ENCODE results near the gene SOX6. TPM values are rescaled to one million over a fixed set of nuclear protein-coding genes. Genes with fewer than 3 reads are reported as not detected.

Gene SOX6
- total RNA-seq, 1 experiment from 2014 or later, result 0.21 TPM

DNA sequence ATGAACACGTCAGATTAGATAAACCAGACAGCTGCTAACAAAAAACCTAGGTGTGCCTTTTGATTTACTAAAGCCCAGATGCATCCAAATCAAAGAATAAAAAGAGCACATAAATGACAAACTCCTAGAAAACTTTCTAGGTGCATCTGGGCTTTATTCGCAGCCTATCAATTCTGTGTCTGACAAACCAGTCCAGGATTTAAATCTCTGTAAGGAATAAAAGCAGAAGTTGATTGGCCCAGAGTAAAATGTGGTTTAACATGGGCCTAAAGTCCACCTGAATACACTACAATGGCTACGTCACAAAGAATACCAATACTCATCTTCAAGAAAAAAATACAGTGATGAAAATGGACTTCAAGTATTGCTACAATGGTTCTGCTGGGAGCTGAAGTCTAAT, 66.8 kb downstream of the SOX6 start:
- in situ Hi-C loops (cut with HindIII; ENCODE audit: low pct_unique_long_range_greater_than_20kb, low sequenced_read_pairs) (no loop called here), intact Hi-C loops (cut with micrococcal nuclease; ENCODE audit: unreplicated experiment) (no loop called here)
- no peak for DNase-seq (ENCODE audit: low read depth, low spot score)
- ChIA-PET POLR2A (no interaction called here), CTCF (no interaction called here)
- H3K27me3 ChIP-seq (ENCODE audit: control insufficient read depth, insufficient read depth, low read length), result no peaks in the 10 kb centered on the region
- no peaks in the 10 kb centered on the region for H3K36me3 ChIP-seq (ENCODE audit: control insufficient read depth, insufficient read depth, low read length)
- H3K9me3 ChIP-seq (ENCODE audit: control insufficient read depth, insufficient read depth, low read depth, low read length), result no peaks in the 10 kb centered on the region
- H3K27ac ChIP-seq (ENCODE audit: low read length), result no peak overlapping the region
- BruUV-seq (replicated peaks), result no TSS peak
- no peak for TF ChIP-seq SIN3A (IDR thresholded peaks at IDR 0.05; ENCODE audit: borderline replicate concordance, insufficient read depth, low read depth, low read length)
- TF ChIP-seq, protein P1, sequence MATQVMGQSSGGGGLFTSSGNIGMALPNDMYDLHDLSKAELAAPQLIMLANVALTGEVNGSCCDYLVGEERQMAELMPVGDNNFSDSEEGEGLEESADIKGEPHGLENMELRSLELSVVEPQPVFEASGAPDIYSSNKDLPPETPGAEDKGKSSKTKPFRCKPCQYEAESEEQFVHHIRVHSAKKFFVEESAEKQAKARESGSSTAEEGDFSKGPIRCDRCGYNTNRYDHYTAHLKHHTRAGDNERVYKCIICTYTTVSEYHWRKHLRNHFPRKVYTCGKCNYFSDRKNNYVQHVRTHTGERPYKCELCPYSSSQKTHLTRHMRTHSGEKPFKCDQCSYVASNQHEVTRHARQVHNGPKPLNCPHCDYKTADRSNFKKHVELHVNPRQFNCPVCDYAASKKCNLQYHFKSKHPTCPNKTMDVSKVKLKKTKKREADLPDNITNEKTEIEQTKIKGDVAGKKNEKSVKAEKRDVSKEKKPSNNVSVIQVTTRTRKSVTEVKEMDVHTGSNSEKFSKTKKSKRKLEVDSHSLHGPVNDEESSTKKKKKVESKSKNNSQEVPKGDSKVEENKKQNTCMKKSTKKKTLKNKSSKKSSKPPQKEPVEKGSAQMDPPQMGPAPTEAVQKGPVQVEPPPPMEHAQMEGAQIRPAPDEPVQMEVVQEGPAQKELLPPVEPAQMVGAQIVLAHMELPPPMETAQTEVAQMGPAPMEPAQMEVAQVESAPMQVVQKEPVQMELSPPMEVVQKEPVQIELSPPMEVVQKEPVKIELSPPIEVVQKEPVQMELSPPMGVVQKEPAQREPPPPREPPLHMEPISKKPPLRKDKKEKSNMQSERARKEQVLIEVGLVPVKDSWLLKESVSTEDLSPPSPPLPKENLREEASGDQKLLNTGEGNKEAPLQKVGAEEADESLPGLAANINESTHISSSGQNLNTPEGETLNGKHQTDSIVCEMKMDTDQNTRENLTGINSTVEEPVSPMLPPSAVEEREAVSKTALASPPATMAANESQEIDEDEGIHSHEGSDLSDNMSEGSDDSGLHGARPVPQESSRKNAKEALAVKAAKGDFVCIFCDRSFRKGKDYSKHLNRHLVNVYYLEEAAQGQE (IDR thresholded peaks at IDR 0.05; ENCODE audit: insufficient read depth in 1 of 2, low read depth in 2 of 2, low read length in 1 of 2), result no peak
- no peak for TF ChIP-seq POLR2AphosphoS5 (IDR thresholded peaks at IDR 0.05; ENCODE audit: low read depth, low read length)
- no peak for TF ChIP-seq TCF7L2 (IDR thresholded peaks at IDR 0.05; ENCODE audit: low read depth, low read length)
- TF ChIP-seq, protein P2, sequence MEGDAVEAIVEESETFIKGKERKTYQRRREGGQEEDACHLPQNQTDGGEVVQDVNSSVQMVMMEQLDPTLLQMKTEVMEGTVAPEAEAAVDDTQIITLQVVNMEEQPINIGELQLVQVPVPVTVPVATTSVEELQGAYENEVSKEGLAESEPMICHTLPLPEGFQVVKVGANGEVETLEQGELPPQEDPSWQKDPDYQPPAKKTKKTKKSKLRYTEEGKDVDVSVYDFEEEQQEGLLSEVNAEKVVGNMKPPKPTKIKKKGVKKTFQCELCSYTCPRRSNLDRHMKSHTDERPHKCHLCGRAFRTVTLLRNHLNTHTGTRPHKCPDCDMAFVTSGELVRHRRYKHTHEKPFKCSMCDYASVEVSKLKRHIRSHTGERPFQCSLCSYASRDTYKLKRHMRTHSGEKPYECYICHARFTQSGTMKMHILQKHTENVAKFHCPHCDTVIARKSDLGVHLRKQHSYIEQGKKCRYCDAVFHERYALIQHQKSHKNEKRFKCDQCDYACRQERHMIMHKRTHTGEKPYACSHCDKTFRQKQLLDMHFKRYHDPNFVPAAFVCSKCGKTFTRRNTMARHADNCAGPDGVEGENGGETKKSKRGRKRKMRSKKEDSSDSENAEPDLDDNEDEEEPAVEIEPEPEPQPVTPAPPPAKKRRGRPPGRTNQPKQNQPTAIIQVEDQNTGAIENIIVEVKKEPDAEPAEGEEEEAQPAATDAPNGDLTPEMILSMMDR (IDR thresholded peaks at IDR 0.05), result no peak
- H3K4me3 ChIP-seq (ENCODE audit: low read depth in 2 of 2, low read length in 2 of 2), result no peak overlapping the region
- no peaks in the 10 kb centered on the region for H3K4me1 ChIP-seq (ENCODE audit: control insufficient read depth, insufficient read depth, low read length)
- ATAC-seq, result no peak

DNA sequence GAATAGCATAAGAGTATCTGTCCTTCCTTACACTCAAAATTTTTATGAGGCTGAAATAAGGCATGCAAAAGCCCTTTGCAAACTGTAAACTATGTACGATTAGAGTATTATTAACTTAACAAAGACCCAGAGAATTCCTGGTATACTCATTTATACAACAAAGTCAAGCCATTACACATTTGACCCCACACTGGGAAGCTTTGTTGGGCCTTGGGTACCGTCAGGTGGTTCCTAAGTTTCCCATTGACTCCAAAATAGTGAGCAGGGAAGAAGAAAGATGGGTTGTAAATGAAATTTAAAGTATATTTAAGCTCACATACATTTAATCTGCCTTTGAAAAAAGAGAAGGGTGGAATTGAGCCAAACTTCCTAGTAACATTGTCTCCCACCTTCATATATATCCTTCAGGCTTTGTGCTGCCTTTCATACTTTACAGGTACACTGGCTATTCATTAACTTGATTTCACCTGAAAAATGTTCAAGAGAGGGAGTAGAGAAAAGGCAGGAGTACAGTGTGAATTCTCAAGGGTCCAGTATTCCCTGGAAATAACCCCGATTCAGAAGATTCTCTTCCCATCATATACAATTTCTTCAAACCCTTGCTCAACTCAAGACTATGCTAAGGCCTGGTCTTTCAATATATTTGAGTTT, 68.6 kb downstream of the SOX6 start:
- Histone ChIP-seq H3K27me3 (ENCODE audit: control insufficient read depth, insufficient read depth, low read length) (no peaks in the 10 kb centered on the region), H3K9me3 (ENCODE audit: control insufficient read depth, insufficient read depth, low read depth, low read length) (no peaks in the 10 kb centered on the region), H3K27ac (ENCODE audit: low read length) (no peak overlapping the region), H3K4me1 (ENCODE audit: control insufficient read depth, insufficient read depth, low read length) (no peaks in the 10 kb centered on the region), H3K36me3 (ENCODE audit: control insufficient read depth, insufficient read depth, low read length) (no peaks in the 10 kb centered on the region), H3K4me3 (ENCODE audit: low read depth in 2 of 2, low read length in 2 of 2) (no peak overlapping the region)
- TF ChIP-seq TCF7L2 (IDR thresholded peaks at IDR 0.05; ENCODE audit: low read depth, low read length) (no peak), POLR2AphosphoS5 (IDR thresholded peaks at IDR 0.05; ENCODE audit: low read depth, low read length) (no peak), SIN3A (IDR thresholded peaks at IDR 0.05; ENCODE audit: borderline replicate concordance, insufficient read depth, low read depth, low read length) (no peak)
- TF ChIP-seq, protein P2 (IDR thresholded peaks at IDR 0.05), result no peak
- TF ChIP-seq, protein P1 (IDR thresholded peaks at IDR 0.05; ENCODE audit: insufficient read depth in 1 of 2, low read depth in 2 of 2, low read length in 1 of 2), result no peak
- no TSS peak for BruUV-seq (replicated peaks)
- intact Hi-C loops (cut with micrococcal nuclease; ENCODE audit: unreplicated experiment) (no loop called here), in situ Hi-C loops (cut with HindIII; ENCODE audit: low pct_unique_long_range_greater_than_20kb, low sequenced_read_pairs) (no loop called here)
- ChIA-PET CTCF (no interaction called here), POLR2A (interaction anchor here (0.6 kb wide), 1 partner anchor 51 kb away, joined by 4 read pairs; no protein-coding TSS in a partner anchor)
- no peak for DNase-seq (ENCODE audit: low read depth, low spot score)
- ATAC-seq, result no peak
